Adrenal gland (tissue), 12 donors: ENCODE data around the gene LAYN. TPM values are rescaled to one million over a fixed set of nuclear protein-coding genes. Genes with fewer than 3 reads are reported as not detected.

ENCODE experiments used
- DNase-seq, 7 donors: peaks; one replicate each; pipeline ENCODE4 v3.0.0-alpha.2; 2019 to 2020
- H3K27ac ChIP-seq, 5 donors: fragments of 200-600 bp; sonication (generic) in 4 of 5; 1 replicate in 3 of 5; 2 replicates in 2 of 5; pipeline versions ENCODE4 v1.5.1 to v1.8.0; 2016 to 2020; ENCODE audit warnings: mild to moderate bottlenecking in 1 of 5
- H3K27me3 ChIP-seq: fragments of 200-600 bp; 2 replicates; pipeline ENCODE4 v1.8.0; 2021
- H3K36me3 ChIP-seq, 2 donors: fragments of 200-600 bp; replicated peaks in 1 of 2; 1 replicate in 1 of 2; 2 replicates in 1 of 2; pipeline versions ENCODE4 v1.5.1 to v1.8.0; 2018 to 2022
- H3K4me1 ChIP-seq, 2 donors: fragments of 200-600 bp; replicated peaks in 1 of 2; 1 replicate in 1 of 2; 2 replicates in 1 of 2; pipeline versions ENCODE4 v1.5.1 to v1.8.0; 2018 to 2021
- H3K4me3 ChIP-seq, 4 donors: fragments of 200-600 bp; sonication (generic) in 3 of 4; one replicate each; pipeline ENCODE4 v1.5.1; 2016 to 2018
- H3K9me3 ChIP-seq, 3 donors: fragments of 200-600 bp; sonication (generic) in 1 of 3; replicated peaks in 1 of 3; 1 replicate in 2 of 3; 2 replicates in 1 of 3; pipeline versions ENCODE4 v1.5.1 to v1.8.0; 2016 to 2021
- POLR2A ChIP-seq, 2 donors: fragments of 450-650 bp; IDR thresholded peaks; one replicate each; pipeline ENCODE4 v1.6.1; 2017; ENCODE audit warnings: antibody characterized with exemption in 2 of 2, mild to moderate bottlenecking in 2 of 2, moderate library complexity in 1 of 2
- WGBS, 4 donors: extraction: QIAGEN DNeasy Blood & Tissue Kit in 2 of 4; methylation state at CpG; one replicate each; pipeline versions ENCODE4 v1.1.5 to v1.1.7; 2013 to 2017; 5-methylcytosine and 5-hydroxymethylcytosine counted together
- intact Hi-C, 2 donors: fragments of 100-400 bp; cut with DNase I; formaldehyde crosslinking; loops; one replicate each; pipeline versions ENCODE4 v1.14.1 to v1.15.0; 2022 to 2023
- polyA plus RNA-seq, 3 donors: library from polyadenylated mRNA; stranded (reverse); fragments of 200-250 nt in 2 of 3; fragments of 350-450 nt in 1 of 3; fragmentation: Illumina TruSeq in 1 of 3; extraction: RNeasy Lipid Tissue Mini Kit (QIAGEN cat#74804) in 1 of 3; gene quantifications; one replicate each; pipeline ENCODE4 v1.2.3, GENCODE V29; 2013 to 2014
- total RNA-seq, 9 donors: library from RNA; depleted of rRNA in 4 of 9; stranded (reverse); fragments of >200 nt in 4 of 9; fragments of 120-200 nt in 1 of 9; fragmentation: NEBNext Ultra II Directional in 1 of 9; extraction: Animal tissue kit (Norgen Biotek cat#: 25700) in 1 of 9; gene quantifications; one replicate each; pipeline versions ENCODE4 v1.1.0 to v1.2.4, GENCODE V29; 2013 to 2023
- TF ChIP-seq, protein P1 (sequence below), 6 experiments: fragments of 450-650 bp in 4 of 6; fragments of 200-600 bp in 2 of 6; sonication (generic) in 1 of 6; IDR thresholded peaks; 1 replicate in 5 of 6; 2 replicates in 1 of 6; pipeline versions ENCODE4 v1.5.1 to v1.8.0; 2016 to 2021; ENCODE audit warnings: antibody characterized with exemption in 6 of 6, mild to moderate bottlenecking in 2 of 6, moderate library complexity in 1 of 6
- donor health status: healthy with polysubstance abuse.
- donor health status: Bipolar disorder and iron deficiency.
- donor health status: DM: yes; HTN: yes; CAD: no.
- donor health status: DM: no; HTN: no; CAD: no.
- donor health status: DM: no; HTN: no; CAD: no.
- donor health status: DM: yes; HTN: yes; CAD: no.

The LAYN gene
- total and polyA plus RNA-seq, 12 donors: 1.5 to 5.4 (median 2.2) TPM

DNA sequence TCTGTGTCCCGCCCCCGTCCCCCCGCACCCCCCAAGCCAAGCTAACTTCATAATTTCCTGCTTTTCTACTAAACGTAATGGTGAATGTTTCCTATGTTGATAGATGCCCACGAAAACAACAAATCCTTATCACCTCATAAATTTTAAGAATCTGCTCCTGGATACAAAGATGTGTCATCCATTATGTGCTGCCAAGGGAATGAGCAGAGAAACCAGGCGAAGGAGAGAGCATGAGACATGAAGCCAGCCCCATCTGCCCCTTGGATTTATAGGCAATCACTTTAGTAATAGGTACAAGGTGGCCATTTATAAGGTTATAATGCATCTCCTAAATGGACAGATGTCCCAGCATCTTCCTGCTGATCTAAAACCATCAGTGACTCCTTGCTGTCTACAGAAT is 30.3 kb downstream of the LAYN start:
- DNase-seq: no peak
- H3K27me3 ChIP-seq: no peaks in the 10 kb centered on the region
- H3K4me3 ChIP-seq: no peak overlapping the region
- peaks cover 0 to 3% of the 10 kb centered on the region in 2 donors for H3K4me1 ChIP-seq
- H3K9me3 ChIP-seq: no peaks in the 10 kb centered on the region
- no peaks in the 10 kb centered on the region for H3K36me3 ChIP-seq
- 39 to 47% (median 43%) methylated on average over 6 of the region's 6 CpGs for WGBS, 4 donors
- no peak overlapping the region for H3K27ac ChIP-seq
- TF ChIP-seq POLR2A (IDR thresholded peaks at IDR 0.05): no peak
- TF ChIP-seq, protein P1, sequence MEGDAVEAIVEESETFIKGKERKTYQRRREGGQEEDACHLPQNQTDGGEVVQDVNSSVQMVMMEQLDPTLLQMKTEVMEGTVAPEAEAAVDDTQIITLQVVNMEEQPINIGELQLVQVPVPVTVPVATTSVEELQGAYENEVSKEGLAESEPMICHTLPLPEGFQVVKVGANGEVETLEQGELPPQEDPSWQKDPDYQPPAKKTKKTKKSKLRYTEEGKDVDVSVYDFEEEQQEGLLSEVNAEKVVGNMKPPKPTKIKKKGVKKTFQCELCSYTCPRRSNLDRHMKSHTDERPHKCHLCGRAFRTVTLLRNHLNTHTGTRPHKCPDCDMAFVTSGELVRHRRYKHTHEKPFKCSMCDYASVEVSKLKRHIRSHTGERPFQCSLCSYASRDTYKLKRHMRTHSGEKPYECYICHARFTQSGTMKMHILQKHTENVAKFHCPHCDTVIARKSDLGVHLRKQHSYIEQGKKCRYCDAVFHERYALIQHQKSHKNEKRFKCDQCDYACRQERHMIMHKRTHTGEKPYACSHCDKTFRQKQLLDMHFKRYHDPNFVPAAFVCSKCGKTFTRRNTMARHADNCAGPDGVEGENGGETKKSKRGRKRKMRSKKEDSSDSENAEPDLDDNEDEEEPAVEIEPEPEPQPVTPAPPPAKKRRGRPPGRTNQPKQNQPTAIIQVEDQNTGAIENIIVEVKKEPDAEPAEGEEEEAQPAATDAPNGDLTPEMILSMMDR (IDR thresholded peaks at IDR 0.05): no peak
- intact Hi-C loops: no loop called here

DNA sequence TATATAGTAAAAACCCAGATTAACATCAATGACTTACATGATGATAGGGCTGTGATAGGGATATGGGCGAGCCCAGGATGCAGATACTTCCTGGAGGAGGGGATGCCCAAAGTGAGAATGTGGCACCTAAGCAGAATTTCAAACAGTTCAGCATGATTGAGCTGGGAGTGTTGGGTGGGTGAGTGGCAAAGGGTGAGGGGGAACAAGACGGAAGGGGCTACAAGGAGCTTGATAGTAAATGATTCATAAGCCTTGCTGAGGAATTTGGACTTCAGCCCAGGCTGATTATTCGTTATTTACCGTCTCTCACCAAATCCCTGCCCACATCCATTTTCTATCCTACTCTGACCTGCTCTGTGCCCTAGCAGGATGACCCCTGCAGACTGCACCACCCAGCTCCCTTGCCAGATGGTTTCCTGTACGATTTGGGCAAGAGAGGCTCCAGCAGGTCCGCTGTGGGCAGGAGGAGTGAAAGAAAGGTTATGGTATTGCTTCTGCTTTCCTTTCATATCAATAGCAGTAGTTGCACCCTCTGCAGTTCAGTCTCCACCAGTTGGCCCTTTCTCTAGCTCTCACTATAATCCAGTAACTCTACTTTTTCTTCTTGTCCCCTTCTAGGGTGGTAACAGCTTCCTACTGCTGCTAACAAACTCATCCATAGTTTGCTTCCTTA is 31.4 kb downstream of the LAYN start:
- H3K4me3 ChIP-seq: no peak overlapping the region
- no peak overlapping the region for H3K27ac ChIP-seq
- no peak for DNase-seq
- H3K27me3 ChIP-seq: no peaks in the 10 kb centered on the region
- H3K4me1 ChIP-seq: peaks cover 0 to 3% of the 10 kb centered on the region in 2 donors
- H3K36me3 ChIP-seq: no peaks in the 10 kb centered on the region
- TF ChIP-seq, protein P1 (IDR thresholded peaks at IDR 0.05): no peak
- TF ChIP-seq POLR2A (IDR thresholded peaks at IDR 0.05): no peak
- intact Hi-C loops: no loop called here
- H3K9me3 ChIP-seq: no peaks in the 10 kb centered on the region
- WGBS, 4 donors: 31 to 34% (median 33%) methylated on average over 6 of the region's 6 CpGs

DNA sequence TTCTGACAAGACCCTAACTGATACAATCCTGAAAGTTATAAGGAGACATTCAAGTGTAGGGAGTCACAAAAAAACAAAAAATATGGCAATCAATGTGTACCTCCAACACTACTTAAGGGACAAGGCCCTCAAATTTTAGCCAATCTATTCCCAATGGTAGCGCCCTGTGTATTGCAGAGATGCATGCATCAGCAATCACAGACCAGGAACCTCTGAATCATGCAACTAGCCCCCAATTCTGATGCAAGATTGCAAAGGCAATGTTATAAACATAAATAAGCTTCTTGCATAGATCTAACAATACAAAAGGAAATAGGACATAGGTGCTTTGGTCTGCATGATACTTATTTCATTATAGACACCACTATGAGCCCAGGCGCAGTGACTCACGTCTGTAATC is 32.1 kb downstream of the LAYN start:
- no peak overlapping the region for H3K27ac ChIP-seq
- H3K4me1 ChIP-seq: peaks cover 0 to 3% of the 10 kb centered on the region in 2 donors
- no peaks in the 10 kb centered on the region for H3K9me3 ChIP-seq
- WGBS, 4 donors: 86 to 96% (median 90%) methylated on average over 3 of the region's 3 CpGs
- no peaks in the 10 kb centered on the region for H3K27me3 ChIP-seq
- H3K4me3 ChIP-seq: no peak overlapping the region
- no peak for TF ChIP-seq POLR2A (IDR thresholded peaks at IDR 0.05)
- TF ChIP-seq, protein P1 (IDR thresholded peaks at IDR 0.05): no peak
- no peak for DNase-seq
- no peaks in the 10 kb centered on the region for H3K36me3 ChIP-seq
- intact Hi-C loops: no loop called here

DNA sequence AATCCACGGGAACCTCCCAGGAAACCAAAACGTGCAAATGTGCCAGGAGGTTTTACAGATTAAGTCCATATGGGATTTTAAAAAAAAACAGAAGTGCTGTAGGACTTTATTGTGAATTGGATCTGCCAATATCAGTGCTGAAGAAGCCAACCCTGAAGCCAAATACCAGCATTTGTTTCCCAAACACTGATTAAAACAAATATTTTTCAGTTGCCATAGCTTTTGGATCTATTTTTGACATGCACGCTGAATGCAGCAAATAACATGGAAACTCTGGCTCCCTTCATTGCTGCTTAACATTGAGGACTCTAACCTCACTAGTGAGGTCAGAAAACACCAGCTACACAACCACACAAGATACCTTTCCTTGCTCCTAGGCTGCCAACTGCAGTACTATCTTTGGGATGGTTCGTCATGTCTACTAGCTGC is 33.3 kb downstream of the LAYN start:
- no peaks in the 10 kb centered on the region for H3K9me3 ChIP-seq
- 49 to 59% (median 57%) methylated on average over 4 of the region's 4 CpGs for WGBS, 4 donors
- no peak for DNase-seq
- no peaks in the 10 kb centered on the region for H3K27me3 ChIP-seq
- H3K27ac ChIP-seq: no peak overlapping the region
- intact Hi-C loops: no loop called here
- H3K36me3 ChIP-seq: no peaks in the 10 kb centered on the region
- TF ChIP-seq, protein P1 (IDR thresholded peaks at IDR 0.05): no peak
- no peak for TF ChIP-seq POLR2A (IDR thresholded peaks at IDR 0.05)
- no peak overlapping the region for H3K4me3 ChIP-seq
- H3K4me1 ChIP-seq: peaks cover 0 to 3% of the 10 kb centered on the region in 2 donors
